IMR-90 (cell line): ENCODE data around the gene FAF2. TPM values are rescaled to one million over a fixed set of nuclear protein-coding genes. Genes with fewer than 3 reads are reported as not detected.

Experiments
- ATAC-seq: fragments of 200-7000 bp; cut with Tn5 transposase; 2 replicates; pipeline ENCODE4 v1.9.1; 2020; ENCODE audit warnings: low read depth, mild to moderate bottlenecking, moderate library complexity
- BruUV-seq: library from RNA; stranded (reverse); fragments of 400-500 nt; replicated peaks from 2 replicates; lab custom pipeline; 2021; lab: Mats Ljungman, UMichigan
- CTCF ChIA-PET: fragments of 300-600 bp; formaldehyde crosslinking; extraction: SDS; loops from one replicate; lab custom pipeline; 2021; ENCODE audit warnings: antibody characterized with exemption; lab: Yijun Ruan, JAX
- POLR2A ChIA-PET: fragments of 300-600 bp; sonication (Branson Sonifier 250); formaldehyde crosslinking; loops from one replicate; lab custom pipeline; 2022; ENCODE audit warnings: antibody characterized with exemption; ENCODE audit not compliant: unreplicated experiment; lab: Charles Lee
- DNase-seq: peaks from one replicate; pipeline ENCODE4 v3.0.0; 2013
- H2AFZ ChIP-seq: replicated peaks from 2 replicates; pipeline ENCODE3; 2013; ENCODE audit warnings: low read length, mild to moderate bottlenecking; ENCODE audit not compliant: poor library complexity
- H2AK5ac ChIP-seq: 2 replicates; pipeline ENCODE4 v1.6.1; 2013; ENCODE audit warnings: low read depth, low read length, inconsistent platforms
- H2AK9ac ChIP-seq: replicated peaks from 2 replicates; pipeline ENCODE3; 2013; ENCODE audit warnings: mild to moderate bottlenecking, low read depth, low read length, moderate library complexity; ENCODE audit not compliant: poor library complexity
- H2BK120ac ChIP-seq: 2 replicates; pipeline ENCODE4 v1.6.1; 2013; ENCODE audit warnings: low read depth, low read length, inconsistent platforms
- H2BK15ac ChIP-seq: 3 replicates; pipeline ENCODE4 v1.6.1; 2013; ENCODE audit warnings: low read depth, low read length, inconsistent platforms
- H2BK20ac ChIP-seq: 2 replicates; pipeline ENCODE4 v1.6.1; 2013; ENCODE audit warnings: low read depth, mild to moderate bottlenecking, inconsistent platforms, low read length, moderate library complexity
- H2BK5ac ChIP-seq: 2 replicates; pipeline ENCODE4 v1.6.1; 2013; ENCODE audit warnings: mild to moderate bottlenecking, low read depth, low read length, inconsistent platforms; ENCODE audit not compliant: poor library complexity, severe bottlenecking
- H3K14ac ChIP-seq: replicated peaks from 2 replicates; pipeline ENCODE4 v1.6.1; 2013; ENCODE audit warnings: low read depth, low read length, inconsistent platforms
- H3K18ac ChIP-seq: 2 replicates; pipeline ENCODE4 v1.6.1; 2013; ENCODE audit warnings: low read depth, low read length, control low read depth
- H3K23ac ChIP-seq: 2 replicates; pipeline ENCODE4 v1.6.1; 2013; ENCODE audit warnings: low read depth, low read length, inconsistent platforms
- H3K27ac ChIP-seq: 2 replicates; pipeline ENCODE4 v1.5.1; 2013; ENCODE audit warnings: mild to moderate bottlenecking, control low read depth, low read length; ENCODE audit not compliant: insufficient read depth
- H3K27me3 ChIP-seq: 2 replicates; pipeline ENCODE4 v1.6.1; 2013; ENCODE audit warnings: low read length; ENCODE audit not compliant: control insufficient read depth, insufficient read depth
- H3K36me3 ChIP-seq: 2 replicates; pipeline ENCODE4 v1.6.1; 2013; ENCODE audit warnings: low read length, mixed read lengths; ENCODE audit not compliant: control insufficient read depth, insufficient read depth
- H3K4ac ChIP-seq: 2 replicates; pipeline ENCODE4 v1.6.1; 2013; ENCODE audit warnings: low read depth, low read length, inconsistent platforms
- H3K4me1 ChIP-seq: 2 replicates; pipeline ENCODE4 v1.6.1; 2013; ENCODE audit warnings: low read length, mixed read lengths; ENCODE audit not compliant: control insufficient read depth, insufficient read depth
- H3K4me2 ChIP-seq: 2 replicates; pipeline ENCODE4 v1.6.1; 2013; ENCODE audit warnings: low read depth, mild to moderate bottlenecking, control low read depth, low read length, moderate library complexity
- H3K4me3 ChIP-seq: 2 replicates; pipeline ENCODE4 v1.5.1; 2013; ENCODE audit warnings: low read depth, mild to moderate bottlenecking, control low read depth, low read length, moderate library complexity; ENCODE audit not compliant: insufficient read depth
- H3K56ac ChIP-seq: 2 replicates; pipeline ENCODE4 v1.6.1; 2013; ENCODE audit warnings: low read length, inconsistent platforms; ENCODE audit not compliant: insufficient read depth; ENCODE audit errors: extremely low read depth
- H3K79me1 ChIP-seq, 2 experiments: 2 replicates each; pipeline ENCODE4 v1.6.1; 2013; ENCODE audit warnings: low read length in 2 of 2, inconsistent platforms in 1 of 2, low read depth in 1 of 2
- H3K9ac ChIP-seq: 2 replicates; pipeline ENCODE4 v1.6.1; 2013; ENCODE audit warnings: low read depth, low read length, control low read depth
- H3K9me1 ChIP-seq: 2 replicates; pipeline ENCODE4 v1.6.1; 2013; ENCODE audit warnings: low read length, inconsistent platforms; ENCODE audit not compliant: insufficient read depth
- H3K9me3 ChIP-seq: 2 replicates; pipeline ENCODE4 v1.6.1; 2013; ENCODE audit warnings: low read length; ENCODE audit not compliant: control insufficient read depth, insufficient read depth
- H4K20me1 ChIP-seq: 2 replicates; pipeline ENCODE4 v1.6.1; 2013; ENCODE audit warnings: low read length, inconsistent platforms; ENCODE audit not compliant: insufficient read depth
- H4K5ac ChIP-seq: 2 replicates; pipeline ENCODE4 v1.6.1; 2013; ENCODE audit warnings: mild to moderate bottlenecking, low read depth, low read length, control low read depth
- H4K8ac ChIP-seq, 2 experiments: 2 replicates each; pipeline ENCODE4 v1.6.1; 2013; ENCODE audit warnings: low read depth in 2 of 2, low read length in 2 of 2, control low read depth in 1 of 2, inconsistent platforms in 1 of 2
- H4K91ac ChIP-seq: 2 replicates; pipeline ENCODE4 v1.6.1; 2013; ENCODE audit warnings: low read depth, low read length, inconsistent platforms; ENCODE audit not compliant: insufficient read depth
- CTCF ChIP-seq: conservative IDR thresholded peaks from 2 replicates; pipeline ENCODE4 v1.5.1; 2012; ENCODE audit warnings: mild to moderate bottlenecking, low read depth, low read length, improper control_type of control experiment
- ELK1 ChIP-seq: fragments of 150-350 bp; IDR thresholded peaks from 2 replicates; pipeline ENCODE4 v1.6.1; 2016; ENCODE audit warnings: low read depth, mild to moderate bottlenecking, low read length, moderate library complexity, borderline replicate concordance
- MAFK ChIP-seq: IDR thresholded peaks from 2 replicates; pipeline ENCODE4 v1.6.1; 2012; ENCODE audit warnings: low read depth, low read length, improper control_type of control experiment
- NFE2L2 ChIP-seq: fragments of 150-350 bp; IDR thresholded peaks from 2 replicates; pipeline ENCODE4 v1.6.1; 2016; ENCODE audit warnings: low read depth, mild to moderate bottlenecking, low read length
- RAD21 ChIP-seq: IDR thresholded peaks from 2 replicates; pipeline ENCODE4 v1.6.1; 2012; ENCODE audit warnings: low read length, improper control_type of control experiment
- RCOR1 ChIP-seq: IDR thresholded peaks from 2 replicates; pipeline ENCODE4 v1.6.1; 2012; ENCODE audit warnings: mild to moderate bottlenecking, low read length, improper control_type of control experiment; ENCODE audit not compliant: insufficient replicate concordance
- RFX5 ChIP-seq: IDR thresholded peaks from 2 replicates; pipeline ENCODE4 v1.8.0; 2012; ENCODE audit warnings: low read depth, mild to moderate bottlenecking, low read length, moderate library complexity
- SMC3 ChIP-seq: fragments of 150-350 bp; IDR thresholded peaks from 2 replicates; pipeline ENCODE4 v1.6.1; 2016; ENCODE audit warnings: low read depth, mild to moderate bottlenecking, antibody characterized with exemption, low read length, moderate library complexity
- USF2 ChIP-seq: fragments of 150-350 bp; IDR thresholded peaks from 2 replicates; pipeline ENCODE4 v1.6.1; 2017; ENCODE audit warnings: mild to moderate bottlenecking, antibody characterized with exemption, low read length, low read depth
- WGBS, 2 experiments: methylation state at CpG; one replicate each; pipeline versions ENCODE4 v1.1.5 to v1.1.7; 2013; ENCODE audit warnings: missing lambda C conversion rate in 2 of 2; ENCODE audit not compliant: insufficient read length in 1 of 2; ENCODE audit errors: extremely low coverage in 2 of 2; 5-methylcytosine and 5-hydroxymethylcytosine counted together
- dilution Hi-C: fragments of 300-500 bp; cut with HindIII; formaldehyde crosslinking; loops from one replicate; pipeline ENCODE4 v1.14.3; 2018; ENCODE audit warnings: low sequenced_read_pairs; ENCODE audit not compliant: unreplicated experiment
- in situ Hi-C: fragments of 300-500 bp; cut with MboI; formaldehyde crosslinking; loops from 3 replicates; pipeline ENCODE4 v1.14.3; 2019; ENCODE audit warnings: low sequenced_read_pairs, inconsistent platforms, mixed read lengths
- intact Hi-C: fragments of 100-400 bp; cut with micrococcal nuclease; formaldehyde crosslinking; loops from 2 replicates; pipeline ENCODE4 v1.10.0; 2022
- polyA plus RNA-seq, 3 experiments: library from polyadenylated mRNA; depleted of rRNA; stranded (reverse); fragments of >200 nt; gene quantifications; 2 replicates each; pipeline ENCODE4 v1.2.3, GENCODE V29; 2012; ENCODE audit warnings: low replicate concordance in 1 of 3
- total RNA-seq: library from RNA; depleted of rRNA; stranded (reverse); fragments of >200 nt; gene quantifications from 2 replicates; pipeline ENCODE4 v1.2.3, GENCODE V29; 2012

The FAF2 gene
- total and polyA plus RNA-seq, 2 of the 4 experiments (the other 2 are of a cell fraction): 32.9 to 47.0 TPM

GRCh38 chr5:176534640-176535039 is 86.5 kb downstream of the FAF2 start:
- no peak for TF ChIP-seq NFE2L2
- no peak for TF ChIP-seq USF2
- TF ChIP-seq RCOR1: no peak
- no peak for TF ChIP-seq ELK1
- TF ChIP-seq SMC3: no peak
- TF ChIP-seq MAFK: no peak
- TF ChIP-seq RAD21: no peak
- no peak for TF ChIP-seq RFX5
- no peak for TF ChIP-seq CTCF
- no peak for ATAC-seq

More at GRCh38 chr5:176534640-176535039, 86.5 kb downstream of the FAF2 start:
- POLR2A ChIA-PET: no interaction called here
- Histone ChIP-seq H3K4me3 (no peak overlapping the region), H3K18ac (no peak overlapping the region), H3K4ac (no peak overlapping the region), H4K91ac (no peak overlapping the region), H2BK20ac (no peak overlapping the region), H4K5ac (no peak overlapping the region), H4K20me1 (peaks cover 28% of the 10 kb centered on the region), H2AK9ac (no peak overlapping the region), H3K23ac (no peak overlapping the region), H3K9me3 (no peaks in the 10 kb centered on the region), H3K14ac (no peak overlapping the region), H3K36me3 (peaks cover 17% of the 10 kb centered on the region), H2BK15ac (no peak overlapping the region), H4K8ac (0 out of 4 replicates have a peak overlapping the region, but pooled peaks of 1 of the 2 experiments have one; percentile 13), H3K56ac (no peak overlapping the region), H3K4me1 (peaks cover 24% of the 10 kb centered on the region), H3K79me1 (peaks cover 23 to 49% of the 10 kb centered on the region in 2 experiments), H3K9me1 (peaks cover 15% of the 10 kb centered on the region; the same call in 1 of the 2 replicates), H3K4me2 (no peak overlapping the region; the same call in 1 of the 2 replicates), H2BK120ac (no peak overlapping the region), H3K27me3 (no peaks in the 10 kb centered on the region), H3K27ac (no peak overlapping the region), H2AK5ac (no peak overlapping the region), H2BK5ac (no peak overlapping the region), H2AFZ (no peak overlapping the region), H3K9ac (no peak overlapping the region)
- CTCF ChIA-PET: interaction anchor here (1.4 kb wide), 1 partner anchor 87 kb away, joined by 3 read pairs; the partner anchor contains the start of gene FAF2
- intact Hi-C loops: no loop called here
- 83% methylated on average over 2 of the region's 4 CpGs; no CpG with 5 or more reads in 1 of the 2 experiments for WGBS, 2 experiments
- in situ Hi-C loops: no loop called here
- BruUV-seq: no TSS peak
- dilution Hi-C loops: no loop called here
- no peak for DNase-seq
